ENCODE results near the gene NCAPD3. TPM values are rescaled to one million over a fixed set of nuclear protein-coding genes. Genes with fewer than 3 reads are reported as not detected.

Gene NCAPD3
- total RNA-seq, 1 experiment from 2014 or later: 63.0 TPM

DNA sequence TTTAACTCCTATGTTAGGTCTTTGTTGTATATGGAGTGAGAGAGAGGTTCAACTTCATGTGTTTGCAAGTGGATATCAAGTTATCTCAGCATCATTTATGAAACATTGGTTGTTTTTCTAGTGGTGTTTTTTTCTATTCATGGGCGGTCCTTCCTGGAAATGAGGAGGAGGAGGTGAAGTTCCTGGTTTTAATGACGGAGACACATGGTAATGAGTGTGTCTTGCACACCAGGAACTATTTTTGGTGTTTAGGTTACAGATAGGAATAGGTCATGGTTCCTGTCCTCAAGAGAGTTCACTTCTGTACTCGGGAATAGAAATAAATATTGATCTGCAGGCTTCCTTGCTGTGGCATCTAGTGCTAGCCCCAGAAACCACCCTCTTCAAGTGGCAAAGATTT, 80.0 kb downstream of the NCAPD3 start:
- POLR2A ChIA-PET: no interaction called here
- Mint-ChIP-seq H3K4me1 (peaks cover 8% of the 10 kb centered on the region), H3K4me3 (no peak overlapping the region), H3K9me3 (peaks cover 30% of the 10 kb centered on the region), H3K27me3 (ENCODE audit: low read depth) (no peaks in the 10 kb centered on the region), H3K36me3 (peaks cover 77% of the 10 kb centered on the region), H3K27ac (no peak overlapping the region)
- CTCF ChIA-PET: no interaction called here
- no peak for ATAC-seq
- no peak for DNase-seq (ENCODE audit: low spot score)
- TF ChIP-seq, protein P1, sequence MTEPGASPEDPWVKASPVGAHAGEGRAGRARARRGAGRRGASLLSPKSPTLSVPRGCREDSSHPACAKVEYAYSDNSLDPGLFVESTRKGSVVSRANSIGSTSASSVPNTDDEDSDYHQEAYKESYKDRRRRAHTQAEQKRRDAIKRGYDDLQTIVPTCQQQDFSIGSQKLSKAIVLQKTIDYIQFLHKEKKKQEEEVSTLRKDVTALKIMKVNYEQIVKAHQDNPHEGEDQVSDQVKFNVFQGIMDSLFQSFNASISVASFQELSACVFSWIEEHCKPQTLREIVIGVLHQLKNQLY (CRISPR knock-in tag; IDR thresholded peaks at IDR 0.05): no peak
- TF ChIP-seq, protein P2, sequence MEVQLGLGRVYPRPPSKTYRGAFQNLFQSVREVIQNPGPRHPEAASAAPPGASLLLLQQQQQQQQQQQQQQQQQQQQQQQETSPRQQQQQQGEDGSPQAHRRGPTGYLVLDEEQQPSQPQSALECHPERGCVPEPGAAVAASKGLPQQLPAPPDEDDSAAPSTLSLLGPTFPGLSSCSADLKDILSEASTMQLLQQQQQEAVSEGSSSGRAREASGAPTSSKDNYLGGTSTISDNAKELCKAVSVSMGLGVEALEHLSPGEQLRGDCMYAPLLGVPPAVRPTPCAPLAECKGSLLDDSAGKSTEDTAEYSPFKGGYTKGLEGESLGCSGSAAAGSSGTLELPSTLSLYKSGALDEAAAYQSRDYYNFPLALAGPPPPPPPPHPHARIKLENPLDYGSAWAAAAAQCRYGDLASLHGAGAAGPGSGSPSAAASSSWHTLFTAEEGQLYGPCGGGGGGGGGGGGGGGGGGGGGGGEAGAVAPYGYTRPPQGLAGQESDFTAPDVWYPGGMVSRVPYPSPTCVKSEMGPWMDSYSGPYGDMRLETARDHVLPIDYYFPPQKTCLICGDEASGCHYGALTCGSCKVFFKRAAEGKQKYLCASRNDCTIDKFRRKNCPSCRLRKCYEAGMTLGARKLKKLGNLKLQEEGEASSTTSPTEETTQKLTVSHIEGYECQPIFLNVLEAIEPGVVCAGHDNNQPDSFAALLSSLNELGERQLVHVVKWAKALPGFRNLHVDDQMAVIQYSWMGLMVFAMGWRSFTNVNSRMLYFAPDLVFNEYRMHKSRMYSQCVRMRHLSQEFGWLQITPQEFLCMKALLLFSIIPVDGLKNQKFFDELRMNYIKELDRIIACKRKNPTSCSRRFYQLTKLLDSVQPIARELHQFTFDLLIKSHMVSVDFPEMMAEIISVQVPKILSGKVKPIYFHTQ (CRISPR knock-in tag; IDR thresholded peaks at IDR 0.05): no peak
- TF ChIP-seq FOXP1 (CRISPR knock-in tag; IDR thresholded peaks at IDR 0.05; ENCODE audit: borderline replicate concordance): no peak
- TF ChIP-seq, protein P3, sequence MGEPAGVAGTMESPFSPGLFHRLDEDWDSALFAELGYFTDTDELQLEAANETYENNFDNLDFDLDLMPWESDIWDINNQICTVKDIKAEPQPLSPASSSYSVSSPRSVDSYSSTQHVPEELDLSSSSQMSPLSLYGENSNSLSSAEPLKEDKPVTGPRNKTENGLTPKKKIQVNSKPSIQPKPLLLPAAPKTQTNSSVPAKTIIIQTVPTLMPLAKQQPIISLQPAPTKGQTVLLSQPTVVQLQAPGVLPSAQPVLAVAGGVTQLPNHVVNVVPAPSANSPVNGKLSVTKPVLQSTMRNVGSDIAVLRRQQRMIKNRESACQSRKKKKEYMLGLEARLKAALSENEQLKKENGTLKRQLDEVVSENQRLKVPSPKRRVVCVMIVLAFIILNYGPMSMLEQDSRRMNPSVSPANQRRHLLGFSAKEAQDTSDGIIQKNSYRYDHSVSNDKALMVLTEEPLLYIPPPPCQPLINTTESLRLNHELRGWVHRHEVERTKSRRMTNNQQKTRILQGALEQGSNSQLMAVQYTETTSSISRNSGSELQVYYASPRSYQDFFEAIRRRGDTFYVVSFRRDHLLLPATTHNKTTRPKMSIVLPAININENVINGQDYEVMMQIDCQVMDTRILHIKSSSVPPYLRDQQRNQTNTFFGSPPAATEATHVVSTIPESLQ (CRISPR knock-in tag; IDR thresholded peaks at IDR 0.05): no peak
- TF ChIP-seq, protein P4, sequence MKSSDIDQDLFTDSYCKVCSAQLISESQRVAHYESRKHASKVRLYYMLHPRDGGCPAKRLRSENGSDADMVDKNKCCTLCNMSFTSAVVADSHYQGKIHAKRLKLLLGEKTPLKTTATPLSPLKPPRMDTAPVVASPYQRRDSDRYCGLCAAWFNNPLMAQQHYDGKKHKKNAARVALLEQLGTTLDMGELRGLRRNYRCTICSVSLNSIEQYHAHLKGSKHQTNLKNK (CRISPR knock-in tag; IDR thresholded peaks at IDR 0.05): no peak
- TF ChIP-seq MXD4 (CRISPR knock-in tag; IDR thresholded peaks at IDR 0.05; ENCODE audit: borderline replicate concordance): no peak
- TF ChIP-seq ZNF121 (CRISPR knock-in tag; IDR thresholded peaks at IDR 0.05): no peak
- TF ChIP-seq TP53 (CRISPR knock-in tag; IDR thresholded peaks at IDR 0.05): no peak
- TF ChIP-seq, protein P5, sequence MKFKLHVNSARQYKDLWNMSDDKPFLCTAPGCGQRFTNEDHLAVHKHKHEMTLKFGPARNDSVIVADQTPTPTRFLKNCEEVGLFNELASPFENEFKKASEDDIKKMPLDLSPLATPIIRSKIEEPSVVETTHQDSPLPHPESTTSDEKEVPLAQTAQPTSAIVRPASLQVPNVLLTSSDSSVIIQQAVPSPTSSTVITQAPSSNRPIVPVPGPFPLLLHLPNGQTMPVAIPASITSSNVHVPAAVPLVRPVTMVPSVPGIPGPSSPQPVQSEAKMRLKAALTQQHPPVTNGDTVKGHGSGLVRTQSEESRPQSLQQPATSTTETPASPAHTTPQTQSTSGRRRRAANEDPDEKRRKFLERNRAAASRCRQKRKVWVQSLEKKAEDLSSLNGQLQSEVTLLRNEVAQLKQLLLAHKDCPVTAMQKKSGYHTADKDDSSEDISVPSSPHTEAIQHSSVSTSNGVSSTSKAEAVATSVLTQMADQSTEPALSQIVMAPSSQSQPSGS (CRISPR knock-in tag; IDR thresholded peaks at IDR 0.05; ENCODE audit: borderline replicate concordance, low read depth): no peak
- TF ChIP-seq, protein P6, sequence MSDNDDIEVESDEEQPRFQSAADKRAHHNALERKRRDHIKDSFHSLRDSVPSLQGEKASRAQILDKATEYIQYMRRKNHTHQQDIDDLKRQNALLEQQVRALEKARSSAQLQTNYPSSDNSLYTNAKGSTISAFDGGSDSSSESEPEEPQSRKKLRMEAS (CRISPR knock-in tag; IDR thresholded peaks at IDR 0.05): no peak
- no peak for TF ChIP-seq FOXJ3 (CRISPR knock-in tag; IDR thresholded peaks at IDR 0.05; ENCODE audit: borderline replicate concordance)
- no peak for TF ChIP-seq SMAD3 (CRISPR knock-in tag; IDR thresholded peaks at IDR 0.05; ENCODE audit: borderline replicate concordance)
- TF ChIP-seq, protein P7, sequence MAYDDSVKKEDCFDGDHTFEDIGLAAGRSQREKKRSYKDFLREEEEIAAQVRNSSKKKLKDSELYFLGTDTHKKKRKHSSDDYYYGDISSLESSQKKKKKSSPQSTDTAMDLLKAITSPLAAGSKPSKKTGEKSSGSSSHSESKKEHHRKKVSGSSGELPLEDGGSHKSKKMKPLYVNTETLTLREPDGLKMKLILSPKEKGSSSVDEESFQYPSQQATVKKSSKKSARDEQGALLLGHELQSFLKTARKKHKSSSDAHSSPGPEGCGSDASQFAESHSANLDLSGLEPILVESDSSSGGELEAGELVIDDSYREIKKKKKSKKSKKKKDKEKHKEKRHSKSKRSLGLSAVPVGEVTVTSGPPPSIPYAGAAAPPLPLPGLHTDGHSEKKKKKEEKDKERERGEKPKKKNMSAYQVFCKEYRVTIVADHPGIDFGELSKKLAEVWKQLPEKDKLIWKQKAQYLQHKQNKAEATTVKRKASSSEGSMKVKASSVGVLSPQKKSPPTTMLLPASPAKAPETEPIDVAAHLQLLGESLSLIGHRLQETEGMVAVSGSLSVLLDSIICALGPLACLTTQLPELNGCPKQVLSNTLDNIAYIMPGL (CRISPR knock-in tag; IDR thresholded peaks at IDR 0.05): no peak
- TF ChIP-seq CREM (CRISPR knock-in tag; IDR thresholded peaks at IDR 0.05): no peak

DNA sequence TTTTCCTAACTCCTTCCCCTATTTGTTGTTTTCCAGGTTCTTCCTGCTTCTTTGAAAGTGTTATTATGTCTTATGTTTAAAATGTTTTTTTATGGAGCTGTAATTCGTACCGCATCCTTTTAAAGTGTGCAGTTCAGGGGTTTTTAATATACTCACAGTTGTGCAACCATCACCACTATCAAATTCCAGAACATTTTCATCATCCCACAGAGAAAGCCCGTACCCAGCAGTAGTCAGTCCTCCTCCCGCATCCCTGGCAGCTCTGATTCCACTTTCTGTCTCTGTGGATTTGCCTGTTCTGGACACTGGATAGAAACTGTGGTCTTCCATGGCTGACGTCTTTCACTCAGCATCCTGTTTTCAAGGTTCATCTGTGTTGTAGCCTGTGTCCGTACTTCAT, 81.2 kb downstream of the NCAPD3 start:
- Mint-ChIP-seq H3K4me1 (peaks cover 10% of the 10 kb centered on the region), H3K4me3 (no peak overlapping the region), H3K9me3 (peaks cover 30% of the 10 kb centered on the region), H3K36me3 (peaks cover 66% of the 10 kb centered on the region), H3K27me3 (ENCODE audit: low read depth) (no peaks in the 10 kb centered on the region), H3K27ac (no peak overlapping the region)
- ATAC-seq: no peak
- TF ChIP-seq NR2C2 (CRISPR knock-in tag; IDR thresholded peaks at IDR 0.05) (no peak), ELF4 (CRISPR knock-in tag; IDR thresholded peaks at IDR 0.05; ENCODE audit: low read depth) (no peak)
- DNase-seq (ENCODE audit: low spot score): no peak
- ChIA-PET CTCF (interaction anchor here (1.9 kb wide), 1 partner anchor 92 kb away, joined by 11 read pairs; no protein-coding TSS in a partner anchor), POLR2A (no interaction called here)
